Stimulated activated effector memory CD8-positive, alpha-beta T cell treated with anti-CD3 and anti-CD28 coated beads, Interleukin-12 subunit alpha, Interleukin-12 subunit beta, amount 100 ng/mL, for 72 hours (primary cell): Measurements from ENCODE around the gene TMEM115.
A peak's percentile ranks its signal among the peaks of the same experiment; 100 is the strongest.

Source experiments
- ATAC-seq: fragments of 150-1000 bp; cut with Tn5 transposase; 2 replicates; pipeline ENCODE4 v1.10.0; 2021
- DNase-seq, 2 donors: peaks; one replicate each; pipeline ENCODE4 v3.0.0; 2021 to 2022; ENCODE audit warnings: low spot score in 2 of 2
- H3K27ac Mint-ChIP-seq: one replicate; pipeline ENCODE4 v1.8.0; 2022; ENCODE audit warnings: mild to moderate bottlenecking, mixed read lengths
- H3K36me3 Mint-ChIP-seq: one replicate; pipeline ENCODE4 v1.8.0; 2022; ENCODE audit warnings: mild to moderate bottlenecking, mixed read lengths
- H3K4me1 Mint-ChIP-seq: one replicate; pipeline ENCODE4 v1.8.0; 2022; ENCODE audit warnings: mixed read lengths
- H3K4me3 Mint-ChIP-seq: one replicate; pipeline ENCODE4 v1.8.0; 2022; ENCODE audit warnings: mild to moderate bottlenecking, mixed read lengths
- H3K9me3 Mint-ChIP-seq: one replicate; pipeline ENCODE4 v1.8.0; 2022; ENCODE audit warnings: mixed read lengths

Gene TMEM115

GRCh38 chr3:50358911-50359759 lies at the start of gene TMEM115:
Gene TMEM115 (minus strand): TSS chr3:50359521. CDS start chr3:50359063, 458 bp downstream.
- Mint-ChIP-seq H3K4me1 (peaks cover 57% of the 10 kb centered on the region), H3K27ac (peak within 1 kb of the TSS; percentile 97), H3K9me3 (no peaks in the 10 kb centered on the region), H3K4me3 (peak within 1 kb of the TSS; percentile 96), H3K36me3 (peaks cover 37% of the 10 kb centered on the region)
- DNase-seq (peak; percentile 75 to 95), ATAC-seq (peak; percentile 100)

GRCh38 chr3:50408443-50408944 lies 49.2 kb upstream of the TMEM115 start:
- ATAC-seq (no peak), DNase-seq (no peak)
- H3K9me3 Mint-ChIP-seq: no peaks in the 10 kb centered on the region
- H3K27ac Mint-ChIP-seq: no peak overlapping the region
- H3K36me3 Mint-ChIP-seq: peaks cover 5% of the 10 kb centered on the region
- peaks cover 25% of the 10 kb centered on the region for H3K4me1 Mint-ChIP-seq
- H3K4me3 Mint-ChIP-seq: no peak overlapping the region

DNA sequence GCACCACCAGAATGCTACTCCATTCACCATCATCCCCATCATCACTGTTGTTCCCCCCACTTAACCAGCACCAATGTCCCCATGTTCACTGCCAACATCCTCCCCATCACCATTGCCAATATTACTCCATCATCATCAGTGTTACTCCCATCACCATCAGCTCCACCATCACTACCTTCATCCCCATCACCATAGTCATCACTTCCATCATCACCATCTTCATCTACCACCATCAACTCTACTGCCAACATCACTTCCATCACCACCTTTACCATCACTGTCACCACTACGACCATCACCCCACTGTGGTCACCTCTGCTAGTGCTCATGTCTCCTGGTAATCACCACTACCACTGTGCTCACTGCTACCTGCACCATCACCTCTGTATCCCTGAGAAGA lies 47.2 kb upstream of the TMEM115 start:
- Mint-ChIP-seq H3K27ac (no peak overlapping the region), H3K4me1 (peaks cover 33% of the 10 kb centered on the region), H3K4me3 (no peak overlapping the region), H3K36me3 (peaks cover 5% of the 10 kb centered on the region), H3K9me3 (no peaks in the 10 kb centered on the region)
- ATAC-seq (no peak), DNase-seq (no peak)

GRCh38 chr3:50405249-50405648 lies 45.9 kb upstream of the TMEM115 start:
- H3K4me3 Mint-ChIP-seq: no peak overlapping the region
- H3K36me3 Mint-ChIP-seq: no peaks in the 10 kb centered on the region
- no peaks in the 10 kb centered on the region for H3K9me3 Mint-ChIP-seq
- DNase-seq (no peak), ATAC-seq (no peak)
- H3K27ac Mint-ChIP-seq: no peak overlapping the region
- H3K4me1 Mint-ChIP-seq: peaks cover 22% of the 10 kb centered on the region

GRCh38 chr3:50401978-50402595 lies 42.8 kb upstream of the TMEM115 start:
- ATAC-seq (no peak), DNase-seq (no peak)
- no peak overlapping the region for H3K4me3 Mint-ChIP-seq
- H3K27ac Mint-ChIP-seq: no peak overlapping the region
- H3K4me1 Mint-ChIP-seq: peaks cover 27% of the 10 kb centered on the region
- H3K36me3 Mint-ChIP-seq: no peaks in the 10 kb centered on the region
- no peaks in the 10 kb centered on the region for H3K9me3 Mint-ChIP-seq

DNA sequence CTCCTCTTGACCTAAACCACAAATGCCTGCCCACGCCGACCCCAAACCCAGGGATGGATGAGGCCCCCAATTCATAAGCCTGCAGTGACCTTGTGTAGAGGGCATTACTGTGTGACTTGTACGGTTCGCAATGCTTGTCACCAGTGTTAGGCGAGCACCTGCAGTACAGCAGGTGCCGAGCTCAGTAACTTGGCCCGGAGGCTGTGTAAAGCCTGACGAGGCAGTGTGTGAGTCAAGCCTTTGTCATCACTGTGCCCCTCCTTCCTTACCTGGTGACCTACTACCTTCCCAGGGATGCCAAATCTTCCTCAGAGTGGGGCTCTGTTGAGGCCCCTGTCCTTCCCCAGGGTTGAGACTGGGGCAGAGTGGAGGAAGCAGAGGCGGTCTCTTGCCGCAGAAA lies 37.2 kb upstream of the TMEM115 start:
- peak overlapping the region; percentile 39 for H3K27ac Mint-ChIP-seq
- no peak for DNase-seq
- no peak for ATAC-seq
- H3K4me1 Mint-ChIP-seq: peaks cover 30% of the 10 kb centered on the region
- no peaks in the 10 kb centered on the region for H3K36me3 Mint-ChIP-seq
- H3K9me3 Mint-ChIP-seq: no peaks in the 10 kb centered on the region
- no peak overlapping the region for H3K4me3 Mint-ChIP-seq

DNA sequence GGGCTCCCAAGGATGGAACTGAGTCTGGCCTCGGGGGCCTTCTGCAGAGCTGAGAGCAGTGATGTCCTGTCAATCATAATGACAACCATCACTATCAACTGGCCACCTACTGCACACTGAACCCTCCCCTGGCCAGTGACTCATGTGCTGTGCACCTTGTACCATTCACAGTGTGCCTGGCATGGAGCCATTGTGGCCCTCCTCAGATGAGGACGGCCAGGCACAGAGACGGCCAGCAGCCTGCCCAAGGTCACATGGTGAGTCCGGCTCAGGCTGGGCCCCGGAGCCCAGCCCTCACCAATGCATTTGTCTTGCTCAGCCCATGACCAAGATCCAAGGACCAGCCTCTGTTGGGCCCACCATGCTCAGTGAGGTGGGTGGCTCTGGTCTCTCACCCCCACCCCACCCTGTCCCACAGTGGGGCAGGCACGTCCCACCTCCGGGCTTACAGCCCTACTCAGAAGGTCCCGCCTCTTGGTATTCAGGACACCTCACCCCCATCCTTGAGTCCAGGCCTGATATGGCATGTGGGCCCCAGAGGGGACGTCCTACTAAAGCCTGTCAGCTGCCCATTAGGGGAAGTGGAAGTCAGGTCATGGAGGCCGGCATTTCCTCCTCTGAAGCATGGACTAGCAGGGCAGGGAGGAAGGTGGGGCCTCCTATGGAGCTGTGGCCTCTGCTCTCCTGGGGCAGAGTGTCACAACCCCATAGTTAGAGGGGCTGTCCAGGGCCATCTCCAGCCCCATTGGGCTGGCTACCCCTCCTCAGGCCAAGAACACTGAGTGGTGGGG lies 35.9 kb upstream of the TMEM115 start:
- H3K9me3 Mint-ChIP-seq: no peaks in the 10 kb centered on the region
- DNase-seq (no peak), ATAC-seq (no peak)
- peaks cover 32% of the 10 kb centered on the region for H3K4me1 Mint-ChIP-seq
- no peak overlapping the region for H3K4me3 Mint-ChIP-seq
- H3K27ac Mint-ChIP-seq: peak overlapping the region; percentile 39
- H3K36me3 Mint-ChIP-seq: no peaks in the 10 kb centered on the region

DNA sequence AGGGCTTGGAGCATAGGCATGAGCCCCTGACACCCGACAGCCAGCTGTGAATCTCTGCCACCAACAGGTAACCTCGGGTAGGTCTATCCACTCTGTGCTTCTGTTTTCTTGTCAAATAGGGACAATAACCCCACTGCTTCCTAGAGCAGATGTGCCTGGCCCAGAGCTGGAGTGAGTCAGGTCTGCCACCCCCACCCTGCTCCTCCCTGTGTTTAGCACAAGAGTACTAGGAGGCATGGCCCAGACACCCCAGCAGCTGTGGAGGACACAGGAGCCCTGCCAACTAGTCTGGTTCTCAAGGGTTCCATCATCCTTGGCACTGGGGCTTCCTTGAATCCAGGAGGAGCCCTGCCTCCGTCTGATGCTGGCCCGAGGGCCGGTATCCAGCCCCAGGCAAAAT lies 33.7 kb upstream of the TMEM115 start:
- no peak overlapping the region for H3K4me3 Mint-ChIP-seq
- H3K27ac Mint-ChIP-seq: peak overlapping the region; percentile 43
- H3K4me1 Mint-ChIP-seq: peaks cover 27% of the 10 kb centered on the region
- H3K36me3 Mint-ChIP-seq: no peaks in the 10 kb centered on the region
- DNase-seq: no peak
- no peak for ATAC-seq
- H3K9me3 Mint-ChIP-seq: no peaks in the 10 kb centered on the region

- no peak overlapping the region for H3K4me3 Mint-ChIP-seq
- ATAC-seq: peak; percentile 8
- no peak for DNase-seq
- peak overlapping the region; percentile 76 for H3K27ac Mint-ChIP-seq
- H3K36me3 Mint-ChIP-seq: no peaks in the 10 kb centered on the region
- peaks cover 27% of the 10 kb centered on the region for H3K4me1 Mint-ChIP-seq
- no peaks in the 10 kb centered on the region for H3K9me3 Mint-ChIP-seq
These were observed 32.9 kb upstream of the TMEM115 start for GRCh38 chr3:50392101-50392715.

DNA sequence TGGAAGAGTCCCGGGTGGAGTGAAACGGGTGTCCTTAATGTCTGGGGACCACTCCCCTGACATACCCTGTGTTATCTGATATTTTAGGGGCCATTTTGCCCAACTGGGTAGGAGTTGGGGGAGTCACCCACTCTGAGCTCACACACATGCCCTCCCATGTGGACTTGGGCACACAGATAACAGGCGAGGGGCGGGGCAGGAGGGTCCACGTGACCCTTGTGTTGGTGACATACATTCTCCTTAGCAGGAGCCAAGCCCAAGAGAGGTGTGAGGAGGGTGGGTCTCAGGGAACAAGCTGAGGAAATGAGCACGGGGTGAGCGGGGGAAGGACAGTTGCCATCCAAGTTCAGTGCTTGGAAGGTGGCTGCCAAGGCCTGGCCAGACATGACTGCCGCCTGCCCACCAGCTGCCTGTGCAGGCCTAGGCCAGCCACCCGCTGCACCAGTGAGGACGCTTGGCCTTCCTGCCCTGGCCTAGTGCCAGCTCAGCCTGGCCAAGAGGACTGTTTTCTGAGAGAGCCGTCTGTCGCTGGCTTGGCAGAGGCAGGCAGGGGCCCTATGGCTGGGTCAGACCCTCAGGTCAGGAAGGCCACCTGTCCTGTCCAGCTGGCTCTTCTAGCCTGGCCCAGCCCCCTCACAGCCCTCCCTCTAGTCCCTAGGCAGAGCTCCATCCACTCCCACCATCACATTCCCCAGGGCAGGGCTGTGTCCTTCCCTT lies 31.3 kb upstream of the TMEM115 start:
- DNase-seq (no peak), ATAC-seq (no peak)
- Mint-ChIP-seq H3K4me1 (peaks cover 19% of the 10 kb centered on the region), H3K27ac (peak overlapping the region; percentile 76), H3K9me3 (no peaks in the 10 kb centered on the region), H3K36me3 (no peaks in the 10 kb centered on the region), H3K4me3 (no peak overlapping the region)

- Mint-ChIP-seq H3K27ac (no peak overlapping the region), H3K4me1 (peaks cover 19% of the 10 kb centered on the region), H3K4me3 (no peak overlapping the region), H3K9me3 (no peaks in the 10 kb centered on the region), H3K36me3 (no peaks in the 10 kb centered on the region)
- DNase-seq (no peak), ATAC-seq (no peak)
These were observed 30.1 kb upstream of the TMEM115 start for GRCh38 chr3:50389414-50389767.

DNA sequence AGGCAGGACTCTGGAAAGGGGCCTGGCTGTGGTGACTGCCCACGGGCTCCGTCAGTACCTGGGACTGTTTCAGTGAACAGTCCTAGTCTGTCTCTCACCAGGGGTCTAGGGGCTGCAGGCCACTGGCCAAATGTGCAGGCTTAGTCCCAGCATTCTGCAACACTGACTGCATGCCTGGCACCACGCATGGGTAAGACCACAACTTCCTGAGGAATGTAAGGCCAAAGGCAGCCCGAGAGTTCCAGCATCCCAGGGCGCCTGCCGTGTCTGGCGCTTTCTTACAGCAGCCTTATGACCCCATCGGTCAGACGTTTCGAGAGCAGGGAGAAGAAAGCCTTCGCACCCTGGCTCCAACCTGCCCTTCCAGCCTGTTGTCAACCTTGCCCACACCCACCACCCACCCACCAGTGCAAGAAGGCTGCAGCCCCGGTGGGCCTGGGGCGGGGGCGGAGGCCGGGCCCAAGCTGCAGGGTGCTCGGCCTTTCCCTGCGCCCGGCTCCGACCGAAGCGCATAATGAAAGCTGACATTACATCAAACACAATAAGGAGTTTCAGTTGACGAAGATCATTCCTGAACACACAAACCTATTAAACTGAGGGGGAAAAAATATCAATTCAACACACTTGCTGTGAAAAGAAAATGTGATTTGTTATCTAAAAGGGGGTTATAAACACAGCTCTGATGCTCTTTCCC lies 29.5 kb upstream of the TMEM115 start:
- H3K36me3 Mint-ChIP-seq: no peaks in the 10 kb centered on the region
- DNase-seq (no peak), ATAC-seq (no peak)
- no peak overlapping the region for H3K27ac Mint-ChIP-seq
- no peaks in the 10 kb centered on the region for H3K9me3 Mint-ChIP-seq
- peaks cover 19% of the 10 kb centered on the region for H3K4me1 Mint-ChIP-seq
- H3K4me3 Mint-ChIP-seq: no peak overlapping the region

- Mint-ChIP-seq H3K36me3 (no peaks in the 10 kb centered on the region), H3K4me1 (peaks cover 18% of the 10 kb centered on the region), H3K4me3 (no peak overlapping the region), H3K9me3 (no peaks in the 10 kb centered on the region), H3K27ac (no peak overlapping the region)
- no peak for DNase-seq
- no peak for ATAC-seq
These were observed 28.8 kb upstream of the TMEM115 start for GRCh38 chr3:50388016-50388719.

DNA sequence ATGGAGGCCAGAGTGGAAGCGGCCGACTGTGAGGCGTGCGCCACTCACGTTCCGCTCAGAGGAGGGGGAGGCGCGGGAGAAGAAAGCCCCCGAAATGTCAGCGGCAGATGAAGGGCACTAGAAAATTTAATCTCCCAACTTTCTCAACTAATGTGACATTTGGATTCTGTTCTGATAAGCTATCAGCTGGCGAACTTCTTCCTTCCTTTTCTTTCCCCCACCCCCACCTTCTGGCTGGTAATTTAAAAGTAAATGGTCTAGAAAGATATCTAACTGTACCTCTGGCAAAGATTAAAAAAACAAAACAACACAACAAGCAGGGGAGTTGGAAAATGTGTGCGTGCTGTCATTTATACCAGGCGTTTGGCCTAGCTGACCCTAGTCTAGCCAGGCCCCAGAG lies 26.4 kb upstream of the TMEM115 start:
- H3K27ac Mint-ChIP-seq: no peak overlapping the region
- no peak for ATAC-seq
- DNase-seq: no peak
- H3K4me3 Mint-ChIP-seq: no peak overlapping the region
- H3K36me3 Mint-ChIP-seq: no peaks in the 10 kb centered on the region
- H3K9me3 Mint-ChIP-seq: no peaks in the 10 kb centered on the region
- no peaks in the 10 kb centered on the region for H3K4me1 Mint-ChIP-seq
